ENCODE data around the gene WNT3A.
"Not testable (repeated sequence)": the region's sequence is repeated elsewhere in the genome, so short reads cannot be mapped to it uniquely, and the experiment has no call there.

WNT3A gene

GRCh38 chr1:228006786-228007048, at the start of gene WNT3A:
Gene WNT3A (plus strand): TSS chr1:228006998. CDS start chr1:228007129, 131 bp downstream.
- no peak for DNase-seq

- DNase-seq = no peak
Observed at GRCh38 chr1:227958617-227959324, 48.0 kb upstream of the WNT3A start.

- DNase-seq = no peak
Observed at GRCh38 chr1:227959325-227959860, 47.4 kb upstream of the WNT3A start.

- no peak for DNase-seq
Observed at GRCh38 chr1:227961651-227962466, 44.9 kb upstream of the WNT3A start.

GRCh38 chr1:227966733-227967132, 40.1 kb upstream of the WNT3A start:
- peak; percentile 75 for DNase-seq

GRCh38 chr1:227967815-227968214, 39.0 kb upstream of the WNT3A start:
- DNase-seq = not testable (repeated sequence)

- not testable (repeated sequence) for DNase-seq
Observed at GRCh38 chr1:227970076-227970995, 36.5 kb upstream of the WNT3A start.

GRCh38 chr1:227971216-227971615, 35.6 kb upstream of the WNT3A start:
- not testable (repeated sequence) for DNase-seq

- not testable (repeated sequence) for DNase-seq
Observed at GRCh38 chr1:227971643-227972282, 35.0 kb upstream of the WNT3A start.

- not testable (repeated sequence) for DNase-seq
Observed at GRCh38 chr1:227972283-227972679, 34.5 kb upstream of the WNT3A start.

- DNase-seq = not testable (repeated sequence)
Observed at GRCh38 chr1:227972843-227973374, 33.9 kb upstream of the WNT3A start.

- not testable (repeated sequence) for DNase-seq
Observed at GRCh38 chr1:227973724-227974288, 33.0 kb upstream of the WNT3A start.

- DNase-seq = not testable (repeated sequence)
Observed at GRCh38 chr1:227975583-227976283, 31.1 kb upstream of the WNT3A start.

GRCh38 chr1:227987181-227987580, 19.6 kb upstream of the WNT3A start:
- DNase-seq = no peak

GRCh38 chr1:227994632-227995300, 12.0 kb upstream of the WNT3A start:
- DNase-seq = no peak

- DNase-seq = no peak
Observed at GRCh38 chr1:227996187-227996950, 10.4 kb upstream of the WNT3A start.

- no peak for DNase-seq
Observed at GRCh38 chr1:227998374-227999055, 8.3 kb upstream of the WNT3A start.

- peak; percentile 68 for DNase-seq
Observed at GRCh38 chr1:227999056-227999930, 7.5 kb upstream of the WNT3A start.
